Raji (cell line): ENCODE measurements around the gene KRT36.

ENCODE experiments used
- POLR2A ChIP-seq: IDR thresholded peaks from 2 replicates; pipeline ENCODE4 v1.6.1; 2011; ENCODE audit warnings: low read depth, low read length, control low read depth; ENCODE audit not compliant: insufficient read depth

Gene KRT36

GRCh38 chr17:41492771-41493170 lies 3.1 kb upstream of the KRT36 start:
- no peak for TF ChIP-seq POLR2A

GRCh38 chr17:41492351-41492750 lies 2.6 kb upstream of the KRT36 start:
- no peak for TF ChIP-seq POLR2A

GRCh38 chr17:41491476-41491875 lies 1.8 kb upstream of the KRT36 start:
- no peak for TF ChIP-seq POLR2A

- TF ChIP-seq POLR2A: no peak
These were observed 585 bp upstream of the KRT36 start for GRCh38 chr17:41490000-41490990.

GRCh38 chr17:41486809-41487530 lies 2.7 kb downstream of the KRT36 start:
- TF ChIP-seq POLR2A: no peak

GRCh38 chr17:41486316-41486715 lies 3.4 kb downstream of the KRT36 start:
- TF ChIP-seq POLR2A: no peak

- no peak for TF ChIP-seq POLR2A
These were observed 4.5 kb downstream of the KRT36 start for GRCh38 chr17:41484920-41485904.

GRCh38 chr17:41483991-41484826 lies 5.5 kb downstream of the KRT36 start:
- no peak for TF ChIP-seq POLR2A

GRCh38 chr17:41483531-41483930 lies 6.2 kb downstream of the KRT36 start:
- TF ChIP-seq POLR2A: no peak

- TF ChIP-seq POLR2A: no peak
These were observed 8.7 kb downstream of the KRT36 start, which contains the start of gene KRT35 for GRCh38 chr17:41481036-41481435. TSS of gene KRT35 (minus strand) at chr17:41481151. CDS start at chr17:41481097, 54 bp downstream.

GRCh38 chr17:41480581-41480980 lies 9.1 kb downstream of the KRT36 start:
- no peak for TF ChIP-seq POLR2A

- no peak for TF ChIP-seq POLR2A
These were observed 9.6 kb downstream of the KRT36 start for GRCh38 chr17:41480136-41480535.

GRCh38 chr17:41478237-41478636 lies 11.5 kb downstream of the KRT36 start:
- no peak for TF ChIP-seq POLR2A
